Measurements from ENCODE around the gene ZNF487.

DNA sequence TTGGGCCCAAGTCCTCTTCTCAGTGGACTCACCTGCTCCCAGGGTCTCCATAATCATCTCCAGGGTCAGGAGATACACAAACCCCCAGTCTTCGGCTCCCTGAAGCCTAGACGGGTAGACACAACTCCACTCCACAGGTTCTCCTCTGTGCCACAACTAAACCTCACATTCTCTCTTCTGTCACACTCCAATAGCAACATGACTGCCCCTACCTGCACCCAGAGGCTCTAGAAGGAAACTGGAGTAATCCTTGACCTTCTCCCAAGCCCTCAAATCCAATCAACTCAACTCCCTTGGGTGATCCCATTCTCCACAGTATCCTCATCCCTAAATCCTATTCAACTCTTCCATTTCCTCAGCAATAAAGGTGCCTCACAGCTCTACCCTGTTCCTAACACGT, 44.2 kb upstream of the ZNF487 start:
- TF ChIP-seq, protein P1, sequence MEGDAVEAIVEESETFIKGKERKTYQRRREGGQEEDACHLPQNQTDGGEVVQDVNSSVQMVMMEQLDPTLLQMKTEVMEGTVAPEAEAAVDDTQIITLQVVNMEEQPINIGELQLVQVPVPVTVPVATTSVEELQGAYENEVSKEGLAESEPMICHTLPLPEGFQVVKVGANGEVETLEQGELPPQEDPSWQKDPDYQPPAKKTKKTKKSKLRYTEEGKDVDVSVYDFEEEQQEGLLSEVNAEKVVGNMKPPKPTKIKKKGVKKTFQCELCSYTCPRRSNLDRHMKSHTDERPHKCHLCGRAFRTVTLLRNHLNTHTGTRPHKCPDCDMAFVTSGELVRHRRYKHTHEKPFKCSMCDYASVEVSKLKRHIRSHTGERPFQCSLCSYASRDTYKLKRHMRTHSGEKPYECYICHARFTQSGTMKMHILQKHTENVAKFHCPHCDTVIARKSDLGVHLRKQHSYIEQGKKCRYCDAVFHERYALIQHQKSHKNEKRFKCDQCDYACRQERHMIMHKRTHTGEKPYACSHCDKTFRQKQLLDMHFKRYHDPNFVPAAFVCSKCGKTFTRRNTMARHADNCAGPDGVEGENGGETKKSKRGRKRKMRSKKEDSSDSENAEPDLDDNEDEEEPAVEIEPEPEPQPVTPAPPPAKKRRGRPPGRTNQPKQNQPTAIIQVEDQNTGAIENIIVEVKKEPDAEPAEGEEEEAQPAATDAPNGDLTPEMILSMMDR (IDR thresholded peaks at IDR 0.05), result no peak
- no peak for TF ChIP-seq POLR2A (IDR thresholded peaks at IDR 0.05)

All from body of pancreas (tissue), 4 donors.